Measurements from ENCODE around the gene HOXB9.

DNA sequence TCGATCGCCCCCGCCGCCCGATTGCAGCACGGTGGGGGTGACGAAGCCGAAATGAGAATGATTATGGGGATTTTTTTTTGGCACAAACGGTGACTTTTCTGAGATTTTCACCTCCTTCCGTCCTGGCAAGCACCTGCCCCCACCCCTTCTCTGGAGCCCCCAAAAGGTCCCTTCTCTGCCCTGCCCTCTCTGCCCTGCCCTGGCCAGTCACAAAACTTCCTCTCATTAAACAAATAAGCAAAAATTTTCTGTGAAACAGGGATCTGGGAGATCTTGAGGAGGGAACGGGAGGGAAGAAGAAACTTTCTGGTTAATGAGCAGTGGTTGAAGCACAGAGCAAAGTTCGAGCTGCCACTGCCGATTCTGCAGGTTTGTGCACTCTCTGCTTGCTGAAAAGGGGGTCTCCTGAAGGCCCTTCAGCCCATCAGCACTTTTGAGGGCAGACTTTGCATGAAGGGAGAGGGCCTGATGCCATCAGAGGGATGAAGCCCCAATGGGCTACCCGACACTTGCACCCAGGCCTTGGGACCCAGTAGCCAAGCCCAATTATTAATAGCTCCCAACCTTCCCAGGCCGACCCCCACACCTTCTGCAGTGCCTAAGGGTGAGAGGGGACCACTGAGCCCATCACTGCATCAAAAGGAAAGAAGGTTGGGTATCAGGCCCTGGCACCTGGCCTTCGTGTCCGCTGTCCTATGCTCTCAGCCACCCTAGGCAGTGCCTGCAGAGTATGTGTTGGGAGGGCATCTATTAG, 10.0 kb downstream of the HOXB9 start:
- TF ChIP-seq, protein P1, sequence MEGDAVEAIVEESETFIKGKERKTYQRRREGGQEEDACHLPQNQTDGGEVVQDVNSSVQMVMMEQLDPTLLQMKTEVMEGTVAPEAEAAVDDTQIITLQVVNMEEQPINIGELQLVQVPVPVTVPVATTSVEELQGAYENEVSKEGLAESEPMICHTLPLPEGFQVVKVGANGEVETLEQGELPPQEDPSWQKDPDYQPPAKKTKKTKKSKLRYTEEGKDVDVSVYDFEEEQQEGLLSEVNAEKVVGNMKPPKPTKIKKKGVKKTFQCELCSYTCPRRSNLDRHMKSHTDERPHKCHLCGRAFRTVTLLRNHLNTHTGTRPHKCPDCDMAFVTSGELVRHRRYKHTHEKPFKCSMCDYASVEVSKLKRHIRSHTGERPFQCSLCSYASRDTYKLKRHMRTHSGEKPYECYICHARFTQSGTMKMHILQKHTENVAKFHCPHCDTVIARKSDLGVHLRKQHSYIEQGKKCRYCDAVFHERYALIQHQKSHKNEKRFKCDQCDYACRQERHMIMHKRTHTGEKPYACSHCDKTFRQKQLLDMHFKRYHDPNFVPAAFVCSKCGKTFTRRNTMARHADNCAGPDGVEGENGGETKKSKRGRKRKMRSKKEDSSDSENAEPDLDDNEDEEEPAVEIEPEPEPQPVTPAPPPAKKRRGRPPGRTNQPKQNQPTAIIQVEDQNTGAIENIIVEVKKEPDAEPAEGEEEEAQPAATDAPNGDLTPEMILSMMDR (IDR thresholded peaks at IDR 0.05; ENCODE audit: borderline replicate concordance, extremely low read depth, low read length, poor library complexity, severe bottlenecking), result no peak
- no peak for TF ChIP-seq EZH2 (IDR thresholded peaks at IDR 0.05; ENCODE audit: borderline replicate concordance, low read depth, low read length, severe bottlenecking)
